Measurements from ENCODE around the gene BCL11A.
A peak's percentile ranks its signal among the peaks of the same experiment; 100 is the strongest.

The BCL11A gene

DNA sequence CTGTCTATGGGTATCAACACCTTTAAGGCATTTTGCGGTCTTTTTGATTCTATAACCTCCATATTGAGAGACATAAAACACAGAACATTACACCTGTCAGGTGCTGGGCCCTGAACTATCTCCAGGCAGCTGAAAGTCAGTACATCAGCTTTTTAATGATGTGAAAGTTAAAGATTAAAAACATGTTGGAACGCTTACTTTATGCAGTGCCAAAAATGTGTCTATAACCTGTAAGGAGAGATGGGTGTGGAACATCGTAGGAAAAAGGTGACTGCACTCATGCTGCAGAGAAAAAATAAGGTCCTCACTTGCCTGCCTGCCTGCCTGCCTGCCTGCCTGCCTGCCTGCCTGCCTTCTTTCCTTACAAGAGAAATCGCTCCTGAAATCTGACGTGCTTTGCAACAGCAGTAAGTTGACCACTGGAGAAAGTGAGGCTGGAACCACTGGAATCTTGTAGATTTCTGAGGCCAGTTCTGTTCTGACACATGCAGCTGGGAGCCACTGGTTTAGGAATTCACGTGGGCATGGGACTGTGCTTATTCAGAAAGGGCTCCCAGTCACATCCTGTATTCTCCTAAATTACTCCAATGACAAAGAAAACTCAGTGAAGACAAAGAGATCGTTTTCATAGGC is 34.1 kb downstream of the BCL11A start:
- H3K9me3 Mint-ChIP-seq = no peaks in the 10 kb centered on the region
- no peak overlapping the region for H3K4me3 Mint-ChIP-seq
- H3K27me3 Mint-ChIP-seq = peaks cover 12% of the 10 kb centered on the region
- H3K27ac Mint-ChIP-seq = no peak overlapping the region
- no peak for ATAC-seq
- DNase-seq = no peak
- peaks cover 32% of the 10 kb centered on the region for H3K4me1 Mint-ChIP-seq
- peaks cover 3% of the 10 kb centered on the region for H3K36me3 Mint-ChIP-seq (ENCODE audit: low read depth)

DNA sequence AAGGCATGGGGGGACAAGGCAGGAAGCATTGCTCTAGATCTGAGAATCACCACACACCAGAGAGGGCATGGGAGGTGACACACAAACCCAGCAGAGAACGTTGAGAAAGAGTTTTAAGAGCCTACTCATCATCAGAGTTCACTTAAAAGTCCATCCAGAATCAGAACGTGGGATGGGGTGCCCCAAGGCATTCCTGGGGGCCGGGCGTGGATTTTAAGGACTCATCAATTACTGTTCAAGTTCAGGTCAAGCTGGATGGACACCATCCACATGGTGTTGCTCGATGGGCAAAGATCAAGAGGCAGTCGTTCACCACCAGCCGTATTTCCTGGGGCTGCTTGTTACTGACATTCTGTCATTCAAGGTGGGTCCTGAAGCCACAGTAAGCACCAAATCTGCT is 34.9 kb downstream of the BCL11A start:
- Mint-ChIP-seq H3K27ac (no peak overlapping the region), H3K4me3 (no peak overlapping the region), H3K36me3 (ENCODE audit: low read depth) (peaks cover 3% of the 10 kb centered on the region), H3K9me3 (no peaks in the 10 kb centered on the region), H3K27me3 (peaks cover 13% of the 10 kb centered on the region), H3K4me1 (peaks cover 32% of the 10 kb centered on the region)
- ATAC-seq = no peak
- no peak for DNase-seq

DNA sequence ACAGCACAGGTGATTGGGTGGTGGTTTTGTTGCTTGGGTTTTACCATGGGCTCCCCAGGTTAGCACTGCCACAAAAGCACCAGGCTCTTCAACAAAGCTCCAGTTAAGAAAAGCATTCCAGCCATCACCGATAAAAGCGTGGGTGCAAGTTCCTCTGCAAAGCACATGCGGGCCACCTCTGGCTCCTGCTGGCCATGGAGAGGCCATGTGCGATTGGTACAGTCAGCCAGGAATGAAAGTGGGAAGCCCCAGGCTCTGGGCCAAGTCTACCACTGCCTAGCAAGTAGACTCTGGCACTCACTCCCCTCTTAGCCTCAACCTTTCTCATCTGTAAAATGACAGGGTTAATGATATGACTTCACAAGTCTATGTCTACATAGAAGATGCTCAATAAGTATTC is 36.0 kb downstream of the BCL11A start:
- Mint-ChIP-seq H3K36me3 (ENCODE audit: low read depth) (peaks cover 3% of the 10 kb centered on the region), H3K27me3 (peaks cover 15% of the 10 kb centered on the region), H3K27ac (no peak overlapping the region), H3K9me3 (no peaks in the 10 kb centered on the region), H3K4me3 (no peak overlapping the region), H3K4me1 (peaks cover 34% of the 10 kb centered on the region)
- DNase-seq (no peak), ATAC-seq (no peak)

DNA sequence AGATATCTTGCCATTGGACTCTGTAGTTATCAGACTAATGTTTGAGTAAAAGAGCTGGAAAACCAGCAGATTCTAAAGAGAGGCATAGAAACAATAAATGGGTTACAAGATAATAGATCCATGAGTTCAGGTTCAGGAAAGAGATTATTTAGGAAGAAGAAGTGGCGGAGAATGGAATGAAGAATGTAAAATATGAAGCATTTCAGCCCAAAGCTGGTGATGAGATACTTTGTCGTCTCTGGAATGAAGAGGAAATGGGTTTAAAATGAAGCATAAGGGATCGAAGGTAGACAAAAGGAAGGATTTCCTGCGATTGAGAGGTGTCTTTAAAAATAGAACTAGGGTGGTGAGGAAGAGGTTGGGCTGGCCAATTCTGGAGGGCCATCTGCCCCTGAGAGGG is 36.6 kb downstream of the BCL11A start:
- Mint-ChIP-seq H3K4me3 (no peak overlapping the region), H3K9me3 (no peaks in the 10 kb centered on the region), H3K27ac (no peak overlapping the region), H3K36me3 (ENCODE audit: low read depth) (peaks cover 3% of the 10 kb centered on the region), H3K27me3 (peaks cover 13% of the 10 kb centered on the region), H3K4me1 (peaks cover 34% of the 10 kb centered on the region)
- DNase-seq (no peak), ATAC-seq (no peak)

GRCh38 chr2:60516383-60516811 is 37.1 kb downstream of the BCL11A start:
- DNase-seq (no peak), ATAC-seq (no peak)
- peak overlapping the region; percentile 61 for H3K27ac Mint-ChIP-seq
- H3K9me3 Mint-ChIP-seq = no peaks in the 10 kb centered on the region
- peaks cover 36% of the 10 kb centered on the region for H3K4me1 Mint-ChIP-seq
- H3K36me3 Mint-ChIP-seq (ENCODE audit: low read depth) = no peaks in the 10 kb centered on the region
- peaks cover 9% of the 10 kb centered on the region for H3K27me3 Mint-ChIP-seq
- no peak overlapping the region for H3K4me3 Mint-ChIP-seq

GRCh38 chr2:60515721-60516226 is 37.7 kb downstream of the BCL11A start:
- DNase-seq (peak; percentile 19), ATAC-seq (peak; percentile 76)
- H3K4me3 Mint-ChIP-seq = no peak overlapping the region
- no peaks in the 10 kb centered on the region for H3K9me3 Mint-ChIP-seq
- H3K4me1 Mint-ChIP-seq = peaks cover 36% of the 10 kb centered on the region
- H3K27ac Mint-ChIP-seq = peak overlapping the region; percentile 61
- H3K36me3 Mint-ChIP-seq (ENCODE audit: low read depth) = no peaks in the 10 kb centered on the region
- H3K27me3 Mint-ChIP-seq = peaks cover 9% of the 10 kb centered on the region

DNA sequence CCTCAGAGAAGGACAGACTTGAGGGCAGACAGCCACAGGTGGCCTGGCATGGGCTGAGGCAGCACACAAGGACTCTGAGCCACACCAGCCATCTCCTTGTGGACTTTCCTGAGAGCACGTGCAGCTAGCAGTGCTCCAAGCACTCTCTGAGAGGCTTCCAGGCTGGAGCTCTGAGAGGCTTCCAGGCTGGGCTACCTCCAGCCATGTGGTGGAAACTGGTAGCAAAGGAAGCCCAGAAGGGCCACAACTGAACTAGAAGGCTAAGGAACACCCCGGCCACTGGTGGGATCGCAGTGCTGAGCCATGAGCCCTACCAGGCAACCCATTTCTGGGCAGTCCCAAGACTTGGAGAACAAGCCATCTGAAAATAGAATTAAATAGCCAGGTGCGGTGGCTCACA is 39.5 kb downstream of the BCL11A start:
- Mint-ChIP-seq H3K27ac (no peak overlapping the region), H3K4me3 (no peak overlapping the region), H3K36me3 (ENCODE audit: low read depth) (no peaks in the 10 kb centered on the region), H3K4me1 (peaks cover 35% of the 10 kb centered on the region), H3K27me3 (peaks cover 11% of the 10 kb centered on the region), H3K9me3 (no peaks in the 10 kb centered on the region)
- DNase-seq = no peak
- no peak for ATAC-seq

GRCh38 chr2:60513191-60513590 is 40.3 kb downstream of the BCL11A start:
- no peak for ATAC-seq
- Mint-ChIP-seq H3K4me3 (no peak overlapping the region), H3K36me3 (ENCODE audit: low read depth) (no peaks in the 10 kb centered on the region), H3K27ac (no peak overlapping the region), H3K4me1 (peaks cover 30% of the 10 kb centered on the region), H3K9me3 (no peaks in the 10 kb centered on the region), H3K27me3 (peaks cover 7% of the 10 kb centered on the region)
- DNase-seq = no peak

- no peak overlapping the region for H3K27ac Mint-ChIP-seq
- DNase-seq (no peak), ATAC-seq (no peak)
- H3K9me3 Mint-ChIP-seq = no peaks in the 10 kb centered on the region
- no peaks in the 10 kb centered on the region for H3K36me3 Mint-ChIP-seq (ENCODE audit: low read depth)
- H3K4me1 Mint-ChIP-seq = peaks cover 32% of the 10 kb centered on the region
- H3K4me3 Mint-ChIP-seq = no peak overlapping the region
- peaks cover 6% of the 10 kb centered on the region for H3K27me3 Mint-ChIP-seq
Measured at GRCh38 chr2:60512641-60513040, 40.8 kb downstream of the BCL11A start.

- Mint-ChIP-seq H3K36me3 (ENCODE audit: low read depth) (no peaks in the 10 kb centered on the region), H3K4me3 (no peak overlapping the region)
Measured at GRCh38 chr2:60512062-60512622, 41.3 kb downstream of the BCL11A start.

GRCh38 chr2:60510713-60511112 is 42.7 kb downstream of the BCL11A start:
- no peak for DNase-seq
- Mint-ChIP-seq H3K9me3 (no peaks in the 10 kb centered on the region), H3K4me3 (no peak overlapping the region), H3K4me1 (peaks cover 21% of the 10 kb centered on the region), H3K27me3 (peaks cover 6% of the 10 kb centered on the region), H3K27ac (no peak overlapping the region), H3K36me3 (ENCODE audit: low read depth) (no peaks in the 10 kb centered on the region)
- ATAC-seq = no peak

More at GRCh38 chr2:60512062-60512622, 41.3 kb downstream of the BCL11A start:
- H3K9me3 Mint-ChIP-seq = no peaks in the 10 kb centered on the region
- H3K4me1 Mint-ChIP-seq = peaks cover 32% of the 10 kb centered on the region
- no peak for ATAC-seq
- peak overlapping the region; percentile 29 for H3K27ac Mint-ChIP-seq
- DNase-seq = no peak
- H3K27me3 Mint-ChIP-seq = peaks cover 6% of the 10 kb centered on the region

- H3K9me3 Mint-ChIP-seq = no peaks in the 10 kb centered on the region
- peaks cover 16% of the 10 kb centered on the region for H3K4me1 Mint-ChIP-seq
- peaks cover 4% of the 10 kb centered on the region for H3K27me3 Mint-ChIP-seq
- H3K36me3 Mint-ChIP-seq (ENCODE audit: low read depth) = no peaks in the 10 kb centered on the region
- no peak for DNase-seq
- no peak overlapping the region for H3K4me3 Mint-ChIP-seq
- H3K27ac Mint-ChIP-seq = no peak overlapping the region
- no peak for ATAC-seq
Measured at GRCh38 chr2:60509066-60509465, 44.4 kb downstream of the BCL11A start.

DNA sequence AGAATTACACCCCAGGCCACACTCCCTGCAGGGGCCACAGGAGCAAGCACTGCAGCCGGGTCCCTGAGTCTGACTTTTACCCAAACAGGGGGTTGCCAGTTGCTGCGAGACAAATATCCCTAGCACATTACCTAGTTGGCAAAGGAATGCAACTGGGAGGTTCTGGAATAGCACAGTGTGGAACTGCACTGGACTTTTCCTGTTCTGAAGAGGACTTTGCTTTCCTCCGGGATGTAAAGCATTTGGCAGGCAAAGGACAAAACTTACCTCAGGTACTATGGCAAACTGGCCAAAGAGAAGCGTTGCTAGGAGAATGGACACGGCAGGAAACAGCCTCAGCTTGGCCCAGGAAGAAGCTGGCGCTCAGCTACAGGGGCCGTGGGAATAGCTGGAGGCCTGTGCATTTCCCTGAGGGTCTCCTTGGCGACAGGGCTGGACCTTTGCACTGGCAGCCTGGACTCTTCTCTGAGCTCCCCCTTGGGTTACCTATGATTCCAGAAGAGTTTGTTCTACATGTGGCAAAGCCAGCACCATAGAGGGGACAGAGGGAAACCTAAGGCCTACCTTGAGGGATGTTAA is 45.0 kb downstream of the BCL11A start:
- DNase-seq (no peak), ATAC-seq (no peak)
- Mint-ChIP-seq H3K4me3 (no peak overlapping the region), H3K27ac (no peak overlapping the region), H3K4me1 (peaks cover 18% of the 10 kb centered on the region), H3K9me3 (no peaks in the 10 kb centered on the region), H3K36me3 (ENCODE audit: low read depth) (no peaks in the 10 kb centered on the region), H3K27me3 (peaks cover 2% of the 10 kb centered on the region)

DNA sequence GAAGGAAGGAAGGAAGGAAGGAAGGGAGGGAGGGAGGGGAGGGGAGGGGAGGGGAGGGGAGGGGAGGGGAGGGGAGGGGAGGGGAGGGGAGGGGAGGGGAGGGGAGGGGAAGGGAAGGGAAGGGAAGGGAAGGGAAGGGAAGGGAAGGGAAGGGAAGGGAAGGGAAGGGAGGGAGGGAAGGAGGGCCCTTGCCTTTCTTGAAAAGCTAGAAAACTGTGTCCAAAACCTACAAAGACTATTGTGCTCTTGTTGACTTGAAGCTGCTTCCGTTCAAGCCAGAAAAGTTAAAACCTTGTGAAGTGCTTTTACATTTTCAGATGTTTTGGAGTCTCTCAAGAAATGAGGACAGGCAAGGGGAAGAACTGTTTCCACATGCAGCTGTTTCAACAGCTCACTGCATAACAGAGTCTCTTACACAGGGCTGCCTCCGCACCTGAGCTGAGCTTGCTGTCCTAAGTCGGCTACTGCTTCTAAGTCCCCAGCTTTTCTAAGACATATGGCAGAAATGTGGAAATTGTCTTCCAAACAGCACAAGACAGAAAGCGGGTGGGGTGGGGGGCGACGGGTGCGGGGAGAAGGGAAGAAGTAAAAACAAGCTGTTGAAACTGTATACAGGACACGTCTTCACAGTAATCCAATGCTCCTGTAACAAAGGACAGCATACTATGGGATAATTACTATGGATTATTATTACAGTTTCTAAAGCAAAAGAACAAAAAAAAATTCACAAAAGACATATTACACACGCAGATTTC is 46.1 kb downstream of the BCL11A start:
- Mint-ChIP-seq H3K4me1 (peaks cover 17% of the 10 kb centered on the region), H3K9me3 (no peaks in the 10 kb centered on the region), H3K4me3 (no peak overlapping the region), H3K36me3 (ENCODE audit: low read depth) (no peaks in the 10 kb centered on the region), H3K27ac (no peak overlapping the region), H3K27me3 (peaks cover 1% of the 10 kb centered on the region)
- DNase-seq (no peak), ATAC-seq (no peak)

DNA sequence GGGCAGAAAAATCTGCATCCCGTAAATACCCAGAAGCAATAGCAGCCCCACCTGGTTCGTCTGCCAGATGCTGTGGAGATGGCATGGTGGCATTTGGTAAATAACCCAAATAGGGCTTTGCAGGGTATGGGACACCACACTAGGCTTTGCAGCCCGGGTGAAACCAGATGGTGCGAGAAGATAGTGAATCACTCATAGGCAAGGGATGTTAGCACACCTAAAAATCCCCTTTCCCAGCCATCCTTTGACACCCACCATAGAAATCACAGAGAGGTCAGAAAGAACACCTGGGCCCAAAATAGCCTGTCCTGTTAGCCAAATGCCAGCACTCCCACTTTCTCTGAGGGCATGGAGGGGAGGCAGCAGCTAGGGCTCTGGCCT is 47.6 kb downstream of the BCL11A start:
- H3K4me3 Mint-ChIP-seq = no peak overlapping the region
- peaks cover 1% of the 10 kb centered on the region for H3K27me3 Mint-ChIP-seq
- DNase-seq (no peak), ATAC-seq (peak; percentile 47)
- no peak overlapping the region for H3K27ac Mint-ChIP-seq
- no peaks in the 10 kb centered on the region for H3K9me3 Mint-ChIP-seq
- no peaks in the 10 kb centered on the region for H3K36me3 Mint-ChIP-seq (ENCODE audit: low read depth)
- peaks cover 14% of the 10 kb centered on the region for H3K4me1 Mint-ChIP-seq

Data from activated naive CD8-positive, alpha-beta T cell treated with anti-CD3 and anti-CD28 coated beads, Interleukin-2, amount 50 U/mL, for 24 hours (primary cell).